ENCODE results near the gene ALDH3A2.

Gene ALDH3A2

GRCh38 chr17:19646788-19647696 is 1.5 kb upstream of the ALDH3A2 start (continued):
- TF ChIP-seq ZNF280D (tag by site-specific recombination; IDR thresholded peaks at IDR 0.05) (no peak), ZNF239 (tag by site-specific recombination; IDR thresholded peaks at IDR 0.05) (no peak), ZNF704 (tag by site-specific recombination; IDR thresholded peaks at IDR 0.05) (no peak), YY2 (tag by site-specific recombination; IDR thresholded peaks at IDR 0.05) (no peak), ZNF521 (tag by site-specific recombination; IDR thresholded peaks at IDR 0.05) (no peak), TCF7L2 (IDR thresholded peaks at IDR 0.05; ENCODE audit: borderline replicate concordance, low read depth, low read length) (no peak), ZNF530 (tag by site-specific recombination; IDR thresholded peaks at IDR 0.05; ENCODE audit: low read depth) (no peak), ZNF175 (tag by site-specific recombination; IDR thresholded peaks at IDR 0.05) (no peak), ZNF785 (tag by site-specific recombination; IDR thresholded peaks at IDR 0.05) (no peak), ZNF629 (tag by site-specific recombination; IDR thresholded peaks at IDR 0.05) (no peak; the same call in 1 of the 2 replicates), ZSCAN4 (tag by site-specific recombination; IDR thresholded peaks at IDR 0.05) (no peak), ZNF2 (tag by site-specific recombination; IDR thresholded peaks at IDR 0.05) (no peak), ZSCAN18 (tag by site-specific recombination; IDR thresholded peaks at IDR 0.05) (no peak), ZNF280C (tag by site-specific recombination; IDR thresholded peaks at IDR 0.05) (no peak), ZNF837 (tag by site-specific recombination; IDR thresholded peaks at IDR 0.05) (no peak), ZNF16 (tag by site-specific recombination; IDR thresholded peaks at IDR 0.05; ENCODE audit: low read depth) (no peak), ZNF391 (tag by site-specific recombination; IDR thresholded peaks at IDR 0.05; ENCODE audit: borderline replicate concordance, low read depth) (no peak), ZNF24 (tag by site-specific recombination; IDR thresholded peaks at IDR 0.05) (no peak), ZNF214 (tag by site-specific recombination; IDR thresholded peaks at IDR 0.05; ENCODE audit: borderline replicate concordance) (no peak; the same call in 1 of the 2 replicates), ZBTB49 (tag by site-specific recombination; IDR thresholded peaks at IDR 0.05; ENCODE audit: low read depth) (no peak), ZNF747 (tag by site-specific recombination; IDR thresholded peaks at IDR 0.05) (no peak), ZBTB10 (tag by site-specific recombination; IDR thresholded peaks at IDR 0.05) (no peak), GFI1B (tag by site-specific recombination; IDR thresholded peaks at IDR 0.05) (no peak), ZFP69B (tag by site-specific recombination; IDR thresholded peaks at IDR 0.05) (no peak), KLF8 (tag by site-specific recombination; IDR thresholded peaks at IDR 0.05) (0 out of 2 replicates have a peak, but pooled peaks have one; percentile 24)
